Suprapubic skin (tissue), 4 donors: Measurements from ENCODE around the gene MAGOH. TPM values are rescaled to one million over a fixed set of nuclear protein-coding genes. Genes with fewer than 3 reads are reported as not detected.
A peak's percentile ranks its signal among the peaks of the same experiment; 100 is the strongest.

ENCODE experiments used
- DNase-seq, 2 donors: peaks; one replicate each; pipeline ENCODE4 v3.0.0-alpha.2; 2019; ENCODE audit warnings: low spot score in 2 of 2
- H3K27ac ChIP-seq: fragments of 200-600 bp; sonication (generic); one replicate; pipeline ENCODE4 v1.5.1; 2019
- H3K27me3 ChIP-seq: fragments of 200-600 bp; sonication (generic); one replicate; pipeline ENCODE4 v1.5.1; 2019
- H3K36me3 ChIP-seq: fragments of 200-600 bp; sonication (generic); one replicate; pipeline ENCODE4 v1.5.1; 2019
- H3K4me1 ChIP-seq: fragments of 200-600 bp; sonication (generic); one replicate; pipeline ENCODE4 v1.5.1; 2019
- H3K4me3 ChIP-seq: fragments of 200-600 bp; sonication (generic); one replicate; pipeline ENCODE4 v1.5.1; 2019; ENCODE audit warnings: mild to moderate bottlenecking
- H3K9me3 ChIP-seq: fragments of 200-600 bp; sonication (generic); one replicate; pipeline ENCODE4 v1.5.1; 2019
- CTCF ChIP-seq, 2 donors: fragments of 200-600 bp in 1 of 2; fragments of 450-650 bp in 1 of 2; sonication (generic) in 1 of 2; IDR thresholded peaks; one replicate each; pipeline ENCODE4 v1.5.1; 2016 to 2019; ENCODE audit warnings: antibody characterized with exemption in 2 of 2, mild to moderate bottlenecking in 1 of 2, moderate library complexity in 1 of 2
- EP300 ChIP-seq: sonication (generic); formaldehyde crosslinking; IDR thresholded peaks from one replicate; pipeline ENCODE4 v1.6.1; 2017; ENCODE audit warnings: antibody characterized with exemption
- POLR2A ChIP-seq, 2 donors: fragments of 450-650 bp; IDR thresholded peaks; one replicate each; pipeline ENCODE4 v1.6.1; 2017; ENCODE audit warnings: antibody characterized with exemption in 2 of 2, mild to moderate bottlenecking in 2 of 2, moderate library complexity in 2 of 2
- POLR2AphosphoS5 ChIP-seq, 3 donors: sonication (generic); formaldehyde crosslinking; IDR thresholded peaks; one replicate each; pipeline ENCODE4 v1.6.1; 2017; ENCODE audit warnings: antibody characterized with exemption in 3 of 3
- WGBS: methylation state at CpG from one replicate; pipeline ENCODE4 v1.1.5; 2018; 5-methylcytosine and 5-hydroxymethylcytosine counted together
- total RNA-seq, 4 donors: library from RNA; depleted of rRNA; stranded (reverse); fragments of >200 nt; gene quantifications; one replicate each; pipeline ENCODE4 v1.1.0, GENCODE V29; 2016

Gene MAGOH
- total RNA-seq, 4 donors from 2014 or later = 31.8 to 52.3 (median 38.5) TPM

DNA sequence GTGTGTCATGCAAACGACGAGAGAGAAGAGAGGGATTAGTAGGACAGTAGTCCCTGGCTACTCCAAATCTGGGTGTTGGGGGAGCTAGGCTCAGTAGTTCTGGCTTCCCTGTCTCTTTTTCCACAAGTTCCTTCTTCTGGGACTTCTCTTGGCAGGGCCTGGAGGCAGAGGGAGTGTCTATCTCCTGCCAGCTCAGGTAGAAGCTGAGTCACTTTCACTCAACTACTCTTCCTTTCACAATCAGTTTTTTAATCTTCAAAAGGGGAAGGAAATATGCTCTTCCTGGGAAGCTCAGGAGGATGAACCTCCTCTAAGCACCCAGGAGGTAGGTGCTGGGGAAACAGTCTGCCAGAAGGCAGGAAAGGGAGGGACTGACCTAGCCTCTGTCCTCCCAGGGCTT lies 35.2 kb upstream of the MAGOH start:
- DNase-seq = no peak
- Histone ChIP-seq H3K9me3 (no peaks in the 10 kb centered on the region), H3K36me3 (no peaks in the 10 kb centered on the region), H3K4me3 (no peak overlapping the region), H3K27ac (no peak overlapping the region), H3K4me1 (peaks cover 11% of the 10 kb centered on the region), H3K27me3 (peaks cover 3% of the 10 kb centered on the region)
- no peak for TF ChIP-seq POLR2A (IDR thresholded peaks at IDR 0.05)
- no peak for TF ChIP-seq CTCF (IDR thresholded peaks at IDR 0.05)
- TF ChIP-seq POLR2AphosphoS5 (IDR thresholded peaks at IDR 0.05) = no peak
- no peak for TF ChIP-seq EP300
- 26% methylated on average over 2 of the region's 2 CpGs for WGBS

DNA sequence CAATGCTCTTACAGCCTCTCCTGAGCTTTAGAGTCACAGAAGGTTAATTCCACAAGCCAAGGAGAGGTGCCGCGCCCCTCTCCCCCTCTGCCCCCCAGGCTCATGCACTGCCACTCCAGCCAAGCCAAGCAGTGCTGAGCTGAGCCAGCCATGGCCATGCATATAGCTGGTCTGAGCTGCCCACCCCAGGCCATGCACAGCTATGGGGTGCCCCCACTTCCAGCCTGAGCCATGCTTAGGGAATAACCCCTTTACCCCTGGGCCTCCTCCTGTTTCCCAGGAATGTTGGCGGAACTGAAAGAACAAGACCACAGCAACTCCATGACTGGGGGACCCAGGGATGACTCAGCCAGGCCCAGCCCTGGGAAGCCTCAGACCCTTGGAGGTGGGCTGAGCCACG lies 34.0 kb upstream of the MAGOH start:
- WGBS = 98% methylated on average over 4 of the region's 4 CpGs

DNA sequence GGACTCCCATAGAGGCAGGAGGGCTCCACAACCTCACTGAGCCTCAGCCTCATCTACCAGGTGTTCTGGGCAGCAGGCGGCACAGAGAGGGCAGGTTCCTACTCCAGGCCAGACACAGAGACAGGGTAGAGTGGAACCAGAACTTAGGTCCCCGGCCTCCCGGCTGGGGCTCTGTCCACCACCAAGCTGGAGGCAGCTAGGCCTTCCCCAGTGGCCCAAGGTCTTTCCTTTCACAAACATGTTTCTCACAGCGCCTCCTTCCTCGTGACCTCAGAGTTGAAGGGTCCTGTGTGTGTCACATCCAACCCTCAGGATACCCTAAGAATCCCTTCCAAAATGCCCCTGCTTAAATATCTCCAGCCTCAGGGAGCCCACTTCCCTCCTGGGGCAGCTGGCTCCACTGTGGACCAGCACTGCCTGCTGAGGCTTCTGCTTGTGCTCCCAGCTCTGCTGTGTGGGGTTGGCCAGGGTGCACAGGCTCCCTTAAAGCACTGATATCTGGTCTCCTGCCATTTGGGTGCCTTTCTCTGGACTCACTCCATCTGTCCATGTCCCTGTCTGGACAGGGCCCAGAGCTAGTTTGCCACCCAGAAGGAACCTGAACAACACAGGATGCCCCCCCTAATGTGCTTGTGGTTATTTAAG lies 33.2 kb upstream of the MAGOH start:
- H3K4me1 ChIP-seq = peaks cover 11% of the 10 kb centered on the region
- no peak for TF ChIP-seq POLR2AphosphoS5 (IDR thresholded peaks at IDR 0.05)
- no peak for TF ChIP-seq CTCF (IDR thresholded peaks at IDR 0.05)
- TF ChIP-seq POLR2A (IDR thresholded peaks at IDR 0.05) = no peak
- TF ChIP-seq EP300 = no peak
- H3K27ac ChIP-seq = no peak overlapping the region
- no peaks in the 10 kb centered on the region for H3K9me3 ChIP-seq
- no peaks in the 10 kb centered on the region for H3K27me3 ChIP-seq
- peak; percentile 15 to 56 for DNase-seq
- 100% methylated on average over 4 of the region's 5 CpGs for WGBS
- H3K4me3 ChIP-seq = no peak overlapping the region
- no peaks in the 10 kb centered on the region for H3K36me3 ChIP-seq

More for the DNA sequence above, 34.0 kb upstream of the MAGOH start:
- H3K27me3 ChIP-seq = peaks cover 3% of the 10 kb centered on the region
- TF ChIP-seq POLR2A (IDR thresholded peaks at IDR 0.05) = no peak
- TF ChIP-seq POLR2AphosphoS5 (IDR thresholded peaks at IDR 0.05) = no peak
- TF ChIP-seq EP300 = no peak
- TF ChIP-seq CTCF (IDR thresholded peaks at IDR 0.05) = no peak
- no peaks in the 10 kb centered on the region for H3K36me3 ChIP-seq
- H3K4me1 ChIP-seq = peaks cover 11% of the 10 kb centered on the region
- peak; percentile 37 to 49 for DNase-seq
- H3K9me3 ChIP-seq = no peaks in the 10 kb centered on the region
- no peak overlapping the region for H3K4me3 ChIP-seq
- no peak overlapping the region for H3K27ac ChIP-seq

GRCh38 chr1:53270873-53271272 lies 32.6 kb upstream of the MAGOH start:
- Histone ChIP-seq H3K4me3 (no peak overlapping the region), H3K27ac (no peak overlapping the region), H3K36me3 (no peaks in the 10 kb centered on the region), H3K4me1 (peaks cover 11% of the 10 kb centered on the region), H3K9me3 (no peaks in the 10 kb centered on the region), H3K27me3 (no peaks in the 10 kb centered on the region)
- TF ChIP-seq POLR2A (IDR thresholded peaks at IDR 0.05) (no peak), POLR2AphosphoS5 (IDR thresholded peaks at IDR 0.05) (no peak), CTCF (IDR thresholded peaks at IDR 0.05) (no peak), EP300 (no peak)
- no peak for DNase-seq
- 89% methylated on average over 8 of the region's 8 CpGs for WGBS

GRCh38 chr1:53270107-53270506 lies 31.8 kb upstream of the MAGOH start:
- TF ChIP-seq POLR2A (IDR thresholded peaks at IDR 0.05) = no peak
- TF ChIP-seq CTCF (IDR thresholded peaks at IDR 0.05) = no peak
- TF ChIP-seq EP300 = no peak
- no peak for TF ChIP-seq POLR2AphosphoS5 (IDR thresholded peaks at IDR 0.05)
- no peak for DNase-seq
- Histone ChIP-seq H3K27ac (no peak overlapping the region), H3K27me3 (no peaks in the 10 kb centered on the region), H3K36me3 (no peaks in the 10 kb centered on the region), H3K9me3 (no peaks in the 10 kb centered on the region), H3K4me3 (no peak overlapping the region), H3K4me1 (peaks cover 11% of the 10 kb centered on the region)
- 55% methylated on average over 1 of the region's 1 CpG for WGBS
